Chondrocyte (in vitro differentiated cells): ENCODE data around the gene SLC26A6. TPM values are rescaled to one million over a fixed set of nuclear protein-coding genes. Genes with fewer than 3 reads are reported as not detected.

Source experiments
- DNase-seq: peaks from one replicate; pipeline ENCODE4 v3.0.0; 2021; ENCODE audit warnings: mixed read lengths, low spot score
- H3K27ac Mint-ChIP-seq: one replicate; pipeline ENCODE4 v1.8.0; 2021; ENCODE audit warnings: mild to moderate bottlenecking, moderate library complexity, mixed read lengths; ENCODE audit not compliant: unreplicated experiment
- H3K27me3 Mint-ChIP-seq: 2 replicates; pipeline ENCODE4 v1.8.0; 2021; ENCODE audit warnings: low read depth, mixed read lengths
- H3K36me3 Mint-ChIP-seq: 2 replicates; pipeline ENCODE4 v1.8.0; 2021; ENCODE audit warnings: low read depth, mixed read lengths
- H3K4me1 Mint-ChIP-seq: 2 replicates; pipeline ENCODE4 v1.8.0; 2021; ENCODE audit warnings: low read depth, mild to moderate bottlenecking, mixed read lengths
- H3K4me3 Mint-ChIP-seq: one replicate; pipeline ENCODE4 v1.8.0; 2021; ENCODE audit warnings: mild to moderate bottlenecking, moderate library complexity, mixed read lengths; ENCODE audit not compliant: unreplicated experiment
- H3K9me3 Mint-ChIP-seq: 2 replicates; pipeline ENCODE4 v1.8.0; 2021; ENCODE audit warnings: low read depth, mixed read lengths
- total RNA-seq: library from RNA; stranded (reverse); gene quantifications from 3 replicates; pipeline ENCODE4 v1.2.1, GENCODE V29; 2021
- TF ChIP-seq, protein P1 (sequence below): fragments of 200-600 bp; sonication (generic); IDR thresholded peaks from 2 replicates; pipeline ENCODE4 v1.5.0; 2021; ENCODE audit warnings: antibody characterized with exemption, mild to moderate bottlenecking, moderate library complexity

The SLC26A6 gene
- total RNA-seq, 1 donor from 2014 or later, result 70.5 TPM

DNA sequence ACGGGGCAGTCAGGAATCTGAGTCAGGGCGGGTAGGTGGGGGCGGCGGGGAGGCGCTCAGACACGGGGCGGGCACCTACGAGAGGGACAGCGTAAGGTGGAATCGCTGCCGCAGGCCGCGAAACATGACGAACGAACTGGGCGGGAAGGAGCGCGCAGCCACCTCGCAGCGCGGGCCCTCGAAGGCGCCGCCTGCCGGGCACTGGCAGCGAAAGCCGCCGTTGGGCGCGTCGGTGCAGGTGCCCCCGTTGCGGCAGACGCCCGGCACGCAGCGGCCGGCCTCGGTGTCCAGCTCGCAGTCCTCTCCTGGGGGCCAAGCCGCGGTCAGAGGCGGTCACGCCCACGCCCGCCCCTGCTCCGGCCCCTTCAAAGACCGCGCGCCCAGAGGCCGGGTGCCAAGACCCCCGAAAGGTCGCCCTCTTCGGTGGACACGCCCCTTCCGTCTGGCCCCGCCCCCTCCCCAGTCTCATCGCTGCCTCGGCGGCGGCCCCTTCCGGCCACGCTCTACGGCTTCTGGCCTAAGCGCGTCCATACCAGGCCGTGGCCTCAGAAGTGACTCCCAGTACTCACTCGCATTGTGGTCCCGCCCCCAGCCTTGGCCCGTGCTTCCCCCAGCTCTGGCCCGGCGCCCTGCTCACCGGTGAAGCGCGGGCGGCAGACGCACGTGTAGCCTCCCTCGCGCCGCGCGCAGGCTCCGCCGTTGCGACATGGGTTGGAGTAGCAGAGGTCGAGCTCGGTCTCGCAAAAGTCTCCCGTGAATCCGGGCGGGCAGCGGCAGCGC is 21.0 kb upstream of the SLC26A6 start:
- H3K4me3 Mint-ChIP-seq, result peak overlapping the region; percentile 9
- TF ChIP-seq, protein P1, sequence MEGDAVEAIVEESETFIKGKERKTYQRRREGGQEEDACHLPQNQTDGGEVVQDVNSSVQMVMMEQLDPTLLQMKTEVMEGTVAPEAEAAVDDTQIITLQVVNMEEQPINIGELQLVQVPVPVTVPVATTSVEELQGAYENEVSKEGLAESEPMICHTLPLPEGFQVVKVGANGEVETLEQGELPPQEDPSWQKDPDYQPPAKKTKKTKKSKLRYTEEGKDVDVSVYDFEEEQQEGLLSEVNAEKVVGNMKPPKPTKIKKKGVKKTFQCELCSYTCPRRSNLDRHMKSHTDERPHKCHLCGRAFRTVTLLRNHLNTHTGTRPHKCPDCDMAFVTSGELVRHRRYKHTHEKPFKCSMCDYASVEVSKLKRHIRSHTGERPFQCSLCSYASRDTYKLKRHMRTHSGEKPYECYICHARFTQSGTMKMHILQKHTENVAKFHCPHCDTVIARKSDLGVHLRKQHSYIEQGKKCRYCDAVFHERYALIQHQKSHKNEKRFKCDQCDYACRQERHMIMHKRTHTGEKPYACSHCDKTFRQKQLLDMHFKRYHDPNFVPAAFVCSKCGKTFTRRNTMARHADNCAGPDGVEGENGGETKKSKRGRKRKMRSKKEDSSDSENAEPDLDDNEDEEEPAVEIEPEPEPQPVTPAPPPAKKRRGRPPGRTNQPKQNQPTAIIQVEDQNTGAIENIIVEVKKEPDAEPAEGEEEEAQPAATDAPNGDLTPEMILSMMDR, result peak; percentile 84
- H3K9me3 Mint-ChIP-seq, result peaks cover 4% of the 10 kb centered on the region
- peaks cover 5% of the 10 kb centered on the region for H3K4me1 Mint-ChIP-seq
- no peak for DNase-seq
- no peak overlapping the region for H3K27ac Mint-ChIP-seq
- peaks cover 14% of the 10 kb centered on the region for H3K36me3 Mint-ChIP-seq
- H3K27me3 Mint-ChIP-seq, result no peaks in the 10 kb centered on the region

DNA sequence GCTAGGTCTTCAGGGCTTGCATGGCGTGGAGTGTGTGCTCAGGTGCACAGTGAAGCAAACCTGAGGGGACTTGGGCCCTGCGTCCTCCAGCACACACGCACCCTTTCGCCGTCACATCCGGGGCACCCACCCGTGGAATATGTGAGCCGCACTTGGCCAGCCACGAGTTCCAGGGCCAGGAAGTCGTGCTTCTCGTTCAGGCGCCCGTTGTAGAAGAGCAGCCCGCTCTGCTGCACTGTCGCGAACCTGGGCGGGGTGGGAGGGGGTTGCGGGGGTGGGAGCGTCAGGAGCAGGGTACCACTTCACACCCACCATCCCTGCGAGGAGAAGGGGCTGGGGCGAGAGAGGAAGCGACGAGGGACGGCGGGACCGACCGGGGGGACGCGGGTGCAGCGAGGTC is 20.3 kb upstream of the SLC26A6 start:
- H3K4me1 Mint-ChIP-seq, result peaks cover 5% of the 10 kb centered on the region

DNA sequence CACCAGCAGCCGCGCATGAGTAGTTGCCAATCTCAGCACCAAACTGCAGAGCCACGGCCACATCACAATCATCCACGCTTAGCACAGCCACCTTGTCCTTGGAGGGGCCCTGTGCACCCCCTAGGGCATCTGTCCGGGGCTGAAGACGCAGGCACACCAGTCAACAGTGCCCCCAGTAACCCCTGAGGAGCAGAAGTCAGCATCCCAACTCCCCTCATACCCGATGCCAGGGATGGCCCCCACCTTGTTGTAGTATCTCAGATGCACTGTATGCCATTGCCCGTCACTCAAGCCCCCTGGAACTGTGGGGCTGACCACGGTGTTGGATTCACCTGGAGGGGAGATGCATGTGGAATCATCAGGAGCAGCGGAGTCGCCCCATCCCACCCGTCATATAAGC is 19.8 kb upstream of the SLC26A6 start:
- H3K27me3 Mint-ChIP-seq, result no peaks in the 10 kb centered on the region
- H3K4me3 Mint-ChIP-seq, result no peak overlapping the region
- no peak overlapping the region for H3K27ac Mint-ChIP-seq

More for the DNA sequence above, 20.3 kb upstream of the SLC26A6 start:
- Mint-ChIP-seq H3K27me3 (no peaks in the 10 kb centered on the region), H3K27ac (no peak overlapping the region), H3K9me3 (peaks cover 4% of the 10 kb centered on the region), H3K4me3 (peak overlapping the region; percentile 28), H3K36me3 (peaks cover 19% of the 10 kb centered on the region)
- TF ChIP-seq, protein P1, result no peak
- no peak for DNase-seq

DNA sequence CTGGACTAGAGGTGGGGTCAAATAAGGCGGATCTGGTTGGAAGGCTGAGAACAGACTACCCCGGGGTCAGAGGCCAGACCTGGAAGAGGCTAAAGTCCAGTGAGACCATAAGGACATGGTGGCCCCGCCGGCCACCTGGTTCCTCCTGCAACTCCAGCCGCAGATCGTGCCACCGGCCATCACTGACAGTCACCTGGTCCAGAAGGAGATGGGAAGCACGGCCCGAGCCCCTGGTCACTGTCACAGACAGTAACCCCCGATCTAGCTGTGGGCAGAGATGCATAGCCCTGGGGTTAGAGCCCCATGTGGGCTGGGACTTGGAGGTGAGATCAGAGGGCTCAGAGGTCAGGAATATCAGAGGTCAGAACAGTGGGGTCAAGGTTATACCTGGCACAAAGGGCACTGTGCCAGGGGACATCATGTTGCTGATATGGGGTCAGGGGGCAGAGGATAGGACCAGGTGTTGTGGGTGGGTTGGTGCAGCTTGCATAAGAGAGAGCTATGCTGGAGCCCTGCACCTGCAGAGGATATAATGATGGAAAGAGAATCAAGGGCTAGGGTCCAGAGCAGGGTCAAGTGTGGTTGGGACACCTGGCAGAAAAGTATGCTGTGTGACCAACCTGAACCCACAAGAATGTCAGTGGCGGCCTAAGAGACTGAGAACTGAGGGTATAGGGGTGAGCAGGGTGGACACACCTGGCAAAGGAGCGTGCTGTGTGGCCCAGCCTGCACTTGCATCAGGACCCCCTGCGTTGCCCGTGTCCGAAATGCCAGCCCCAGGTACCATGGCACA is 17.9 kb upstream of the SLC26A6 start:
- TF ChIP-seq, protein P1, result no peak
- DNase-seq, result no peak
- peaks cover 5% of the 10 kb centered on the region for H3K4me1 Mint-ChIP-seq
- H3K27ac Mint-ChIP-seq, result no peak overlapping the region
- H3K9me3 Mint-ChIP-seq, result no peaks in the 10 kb centered on the region
- peaks cover 17% of the 10 kb centered on the region for H3K36me3 Mint-ChIP-seq
- H3K4me3 Mint-ChIP-seq, result no peak overlapping the region
- H3K27me3 Mint-ChIP-seq, result no peaks in the 10 kb centered on the region

More for the DNA sequence above, 19.8 kb upstream of the SLC26A6 start:
- Mint-ChIP-seq H3K36me3 (peaks cover 19% of the 10 kb centered on the region), H3K9me3 (peaks cover 4% of the 10 kb centered on the region), H3K4me1 (peaks cover 5% of the 10 kb centered on the region)
- TF ChIP-seq, protein P1, result no peak
- DNase-seq, result no peak

DNA sequence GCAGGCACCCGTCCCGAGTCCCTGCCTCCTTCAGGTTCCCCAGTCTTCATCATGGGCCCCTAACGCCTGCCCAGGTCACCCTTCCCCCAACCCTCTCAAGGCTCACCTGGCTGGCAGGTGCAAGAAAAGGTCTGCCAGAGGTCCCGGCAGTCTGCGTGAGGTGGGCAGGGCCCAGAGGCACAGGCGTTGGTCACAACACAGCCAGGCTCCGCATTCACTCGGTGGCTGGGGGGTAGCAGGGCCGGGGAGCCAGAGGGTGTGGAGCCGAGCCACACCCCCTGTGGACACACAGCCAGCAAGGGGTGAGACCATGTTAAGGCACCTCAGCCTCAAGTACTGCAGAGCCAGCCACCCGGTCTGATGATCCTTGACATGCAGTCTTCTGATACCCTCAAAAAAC is 16.5 kb upstream of the SLC26A6 start:
- no peak overlapping the region for H3K27ac Mint-ChIP-seq
- peaks cover 5% of the 10 kb centered on the region for H3K4me1 Mint-ChIP-seq
- no peaks in the 10 kb centered on the region for H3K9me3 Mint-ChIP-seq
- no peak for DNase-seq
- no peak overlapping the region for H3K4me3 Mint-ChIP-seq
- H3K27me3 Mint-ChIP-seq, result no peaks in the 10 kb centered on the region
- TF ChIP-seq, protein P1, result no peak
- H3K36me3 Mint-ChIP-seq, result peaks cover 18% of the 10 kb centered on the region
